ENCODE measurements around the gene OCRL.
A peak's percentile ranks its signal among the peaks of the same experiment; 100 is the strongest.

The OCRL gene

DNA sequence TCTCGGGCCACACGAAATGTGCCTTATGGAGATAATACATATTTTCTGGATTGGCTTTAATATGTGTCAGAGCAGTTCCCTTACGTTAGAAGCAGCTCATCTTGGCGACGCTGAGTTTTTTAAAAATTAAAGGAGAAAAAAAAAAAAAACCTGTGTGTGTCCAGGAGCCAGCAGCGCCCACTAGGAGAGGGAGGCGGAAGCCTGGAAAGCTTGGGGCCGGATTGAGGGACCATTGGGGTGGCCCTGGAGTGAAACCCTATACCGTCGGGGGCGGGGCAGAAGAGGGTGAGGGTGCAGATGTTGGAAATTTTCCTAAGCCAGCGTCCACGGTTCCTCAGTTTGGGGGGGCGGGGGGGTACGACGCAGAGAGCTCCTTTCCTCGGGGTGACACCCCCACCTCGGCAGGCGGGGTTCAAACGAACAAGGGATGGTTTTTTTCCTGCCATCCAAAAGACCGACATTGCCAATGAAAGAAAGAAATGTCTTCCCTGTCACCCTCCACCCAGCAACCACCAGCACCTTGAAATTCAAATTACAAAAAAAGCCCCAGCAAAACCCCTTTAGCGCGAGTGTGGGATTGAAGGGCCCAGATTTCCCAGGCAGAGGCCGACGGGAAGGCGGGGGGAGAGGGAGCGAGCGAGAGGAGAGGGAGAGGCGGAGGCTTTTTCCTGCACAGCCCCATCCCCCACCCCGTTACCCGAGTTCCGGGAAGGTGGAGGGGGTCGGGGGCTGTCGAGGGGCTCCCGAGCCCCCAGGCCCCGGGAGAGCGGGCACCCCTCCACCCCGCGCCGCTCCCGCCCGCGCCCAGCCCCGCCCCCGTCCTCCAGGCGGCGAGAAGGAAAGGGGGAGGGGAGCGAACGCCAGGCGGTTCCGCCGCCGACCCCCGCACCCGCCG, 17.6 kb upstream of the OCRL start:
- Histone ChIP-seq H2AK5ac (ENCODE audit: low read length, severe bottlenecking) (no peak overlapping the region), H2BK120ac (ENCODE audit: low read depth, low read length) (peak overlapping the region; percentile 85), H3K23ac (ENCODE audit: low read length in 2 of 2) (no peak overlapping the region), H2BK12ac (ENCODE audit: low read length in 2 of 2) (no peak overlapping the region), H4K8ac (ENCODE audit: low read length) (peak overlapping the region; percentile 94), H3K9me3 (ENCODE audit: control insufficient read depth, low read length) (no peaks in the 10 kb centered on the region), H2AFZ (ENCODE audit: low read depth, low read length) (no peak overlapping the region), H3K4ac (ENCODE audit: low read depth in 1 of 2, low read length in 2 of 2) (peak overlapping the region in 1 of 2 experiments; percentile 96), H2BK5ac (ENCODE audit: low read depth, low read length, poor library complexity, severe bottlenecking) (peak overlapping the region; percentile 76), H3K14ac (ENCODE audit: low read length in 2 of 2) (peak overlapping the region in 1 of 2 experiments; percentile 57), H2BK15ac (ENCODE audit: low read depth, poor library complexity, severe bottlenecking) (peak overlapping the region; percentile 69), H3K9ac (ENCODE audit: low read length) (peak overlapping the region; percentile 86), H3K4me1 (ENCODE audit: control insufficient read depth, insufficient read depth, low read depth, low read length) (no peaks in the 10 kb centered on the region), H3K18ac (ENCODE audit: low read depth in 1 of 2, low read length in 2 of 2) (peak overlapping the region; percentile 99 to 100), H3K79me1 (replicated peaks; ENCODE audit: low read length, poor library complexity, severe bottlenecking) (no peaks in the 10 kb centered on the region), H3K4me3 (ENCODE audit: insufficient read depth in 1 of 2, low read depth in 1 of 2, low read length in 2 of 2) (peak overlapping the region; percentile 79 to 97), H3K36me3 (ENCODE audit: control insufficient read depth in 1 of 2, insufficient read depth in 2 of 2, low read depth in 1 of 2, low read length in 2 of 2) (no peaks in the 10 kb centered on the region), H4K91ac (ENCODE audit: low read length) (no peak overlapping the region), H3K27me3 (ENCODE audit: control insufficient read depth in 1 of 2, insufficient read depth in 1 of 2, low read length in 2 of 2) (no peaks in the 10 kb centered on the region), H3K4me2 (ENCODE audit: low read length, poor library complexity, severe bottlenecking) (peak overlapping the region; percentile 49), H3K27ac (ENCODE audit: low read length, poor library complexity, severe bottlenecking) (peak overlapping the region; percentile 84)
- under 1% methylated on average over 23 of the region's 56 CpGs for WGBS
- peak; percentile 81 for DNase-seq

DNA sequence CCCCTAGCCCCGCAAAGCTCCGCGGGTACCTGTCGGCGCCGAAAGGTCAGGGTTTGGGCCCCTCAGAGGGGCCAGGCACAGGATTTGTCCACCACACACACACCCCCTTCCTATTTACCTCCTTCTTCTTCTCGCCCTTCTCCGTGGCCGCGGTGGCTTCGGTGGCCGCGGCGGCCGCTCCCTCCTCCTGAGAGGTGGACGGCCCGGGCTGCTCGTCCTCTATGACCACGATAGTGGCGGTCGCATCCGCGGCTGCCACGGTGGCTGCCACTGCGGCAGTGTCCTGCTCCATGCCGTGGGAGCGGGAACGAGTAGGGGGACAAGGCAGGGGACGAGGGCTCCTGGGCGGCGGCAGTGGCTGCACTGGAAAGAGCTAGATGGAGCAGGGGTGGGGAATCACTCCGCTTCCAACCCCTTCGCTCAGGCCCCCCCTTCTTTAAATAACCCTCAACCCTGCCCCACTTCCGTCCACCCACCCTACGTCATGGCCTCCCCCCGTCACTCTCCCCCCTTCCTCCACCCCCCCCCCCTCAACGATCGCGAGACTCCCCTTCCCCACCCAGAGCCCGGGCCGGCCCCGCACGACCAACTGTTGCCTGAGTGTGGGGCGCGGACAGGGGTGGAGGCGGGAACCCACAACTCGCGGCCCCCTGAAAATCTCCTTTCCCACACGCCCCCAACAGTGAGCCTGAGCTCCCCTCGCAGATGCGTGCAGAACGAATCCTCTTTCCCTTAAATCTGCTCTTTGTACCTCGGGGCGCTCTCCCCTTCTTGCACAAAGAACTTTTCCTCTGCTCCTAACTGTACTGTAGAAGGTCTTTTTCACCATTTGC, 16.8 kb upstream of the OCRL start, which contains the start of gene SMARCA1:
TSS of gene SMARCA1 (minus strand) at position 412 of the 833 bp plus-strand sequence. CDS start at position 292, 120 bp downstream.
- H3K79me1 ChIP-seq (replicated peaks; ENCODE audit: low read length, poor library complexity, severe bottlenecking): no peaks in the 10 kb centered on the region
- no peaks in the 10 kb centered on the region for H3K4me1 ChIP-seq (ENCODE audit: control insufficient read depth, insufficient read depth, low read depth, low read length)
- no peaks in the 10 kb centered on the region for H3K27me3 ChIP-seq (ENCODE audit: control insufficient read depth in 1 of 2, insufficient read depth in 1 of 2, low read length in 2 of 2)
- H3K18ac ChIP-seq (ENCODE audit: low read depth in 1 of 2, low read length in 2 of 2): peak within 1 kb of the TSS; percentile 99 to 100
- peak within 1 kb of the TSS; percentile 86 for H3K9ac ChIP-seq (ENCODE audit: low read length)
- peak within 1 kb of the TSS; percentile 57 to 99 for H3K14ac ChIP-seq (ENCODE audit: low read length in 2 of 2)
- no peaks in the 10 kb centered on the region for H3K36me3 ChIP-seq (ENCODE audit: control insufficient read depth in 1 of 2, insufficient read depth in 2 of 2, low read depth in 1 of 2, low read length in 2 of 2)
- peak within 1 kb of the TSS; percentile 91 to 96 for H3K4ac ChIP-seq (ENCODE audit: low read depth in 1 of 2, low read length in 2 of 2)
- under 1% methylated on average over 35 of the region's 54 CpGs for WGBS
- H2BK12ac ChIP-seq (ENCODE audit: low read length in 2 of 2): peak within 1 kb of the TSS in 1 of 2 experiments; percentile 63
- H2BK5ac ChIP-seq (ENCODE audit: low read depth, low read length, poor library complexity, severe bottlenecking): peak within 1 kb of the TSS; percentile 76
- peak within 1 kb of the TSS in 1 of 2 experiments; percentile 23 for H3K23ac ChIP-seq (ENCODE audit: low read length in 2 of 2)
- DNase-seq: peak; percentile 79
- H3K27ac ChIP-seq (ENCODE audit: low read length, poor library complexity, severe bottlenecking): peak within 1 kb of the TSS; percentile 84
- H4K91ac ChIP-seq (ENCODE audit: low read length): peak within 1 kb of the TSS; percentile 98
- peak within 1 kb of the TSS; percentile 82 for H2AFZ ChIP-seq (ENCODE audit: low read depth, low read length)
- H3K9me3 ChIP-seq (ENCODE audit: control insufficient read depth, low read length): no peaks in the 10 kb centered on the region
- peak within 1 kb of the TSS; percentile 94 for H4K8ac ChIP-seq (ENCODE audit: low read length)
- H2AK5ac ChIP-seq (ENCODE audit: low read length, severe bottlenecking): no peak within 1 kb of the TSS
- H2BK15ac ChIP-seq (ENCODE audit: low read depth, poor library complexity, severe bottlenecking): peak within 1 kb of the TSS; percentile 69
- H3K4me2 ChIP-seq (ENCODE audit: low read length, poor library complexity, severe bottlenecking): peak within 1 kb of the TSS; percentile 49
- H2BK120ac ChIP-seq (ENCODE audit: low read depth, low read length): peak within 1 kb of the TSS; percentile 85
- peak within 1 kb of the TSS; percentile 79 to 97 for H3K4me3 ChIP-seq (ENCODE audit: insufficient read depth in 1 of 2, low read depth in 1 of 2, low read length in 2 of 2)

DNA sequence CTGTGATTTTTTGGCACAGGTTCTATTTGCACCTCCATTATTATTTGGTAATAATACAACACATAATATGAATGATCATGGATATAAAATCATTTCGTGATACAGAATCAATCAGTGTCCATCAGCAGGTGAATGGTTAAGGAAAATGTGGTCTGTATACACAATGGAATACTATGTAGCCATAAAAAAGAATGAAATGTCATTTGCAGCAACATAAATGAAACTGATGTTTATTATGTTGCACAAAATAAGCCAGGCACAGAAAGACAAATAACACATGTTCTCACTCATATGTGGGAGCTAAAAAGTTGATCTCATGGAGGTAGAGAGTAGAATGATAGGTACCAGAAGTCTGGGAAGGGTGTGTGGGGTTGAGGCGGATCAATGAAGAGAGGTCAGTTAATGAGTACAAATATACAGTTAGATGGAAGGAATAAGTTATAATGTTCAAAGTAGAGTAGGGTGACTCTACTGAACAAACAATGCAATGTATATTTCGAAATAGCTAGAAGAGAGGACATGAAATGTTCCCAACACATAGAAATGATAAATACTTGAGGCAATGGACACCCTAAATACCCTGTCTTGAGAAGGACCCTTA, 15.7 kb upstream of the OCRL start:
- WGBS: 100% methylated on average over 1 of the region's 3 CpGs
- no peak overlapping the region for H3K4me3 ChIP-seq (ENCODE audit: insufficient read depth in 1 of 2, low read depth in 1 of 2, low read length in 2 of 2)
- H3K9me3 ChIP-seq (ENCODE audit: control insufficient read depth, low read length): no peaks in the 10 kb centered on the region
- H3K27ac ChIP-seq (ENCODE audit: low read length, poor library complexity, severe bottlenecking): no peak overlapping the region
- H3K36me3 ChIP-seq (ENCODE audit: control insufficient read depth in 1 of 2, insufficient read depth in 2 of 2, low read depth in 1 of 2, low read length in 2 of 2): no peaks in the 10 kb centered on the region
- H3K4me1 ChIP-seq (ENCODE audit: control insufficient read depth, insufficient read depth, low read depth, low read length): no peaks in the 10 kb centered on the region
- H2AFZ ChIP-seq (ENCODE audit: low read depth, low read length): no peak overlapping the region
- no peaks in the 10 kb centered on the region for H3K79me1 ChIP-seq (replicated peaks; ENCODE audit: low read length, poor library complexity, severe bottlenecking)
- no peak overlapping the region for H3K14ac ChIP-seq (ENCODE audit: low read length in 2 of 2)
- H3K4me2 ChIP-seq (ENCODE audit: low read length, poor library complexity, severe bottlenecking): no peak overlapping the region
- no peak overlapping the region for H2BK15ac ChIP-seq (ENCODE audit: low read depth, poor library complexity, severe bottlenecking)
- no peak overlapping the region for H3K9ac ChIP-seq (ENCODE audit: low read length)
- H2BK5ac ChIP-seq (ENCODE audit: low read depth, low read length, poor library complexity, severe bottlenecking): no peak overlapping the region
- H4K8ac ChIP-seq (ENCODE audit: low read length): no peak overlapping the region
- H4K91ac ChIP-seq (ENCODE audit: low read length): no peak overlapping the region
- H3K4ac ChIP-seq (ENCODE audit: low read depth in 1 of 2, low read length in 2 of 2): no peak overlapping the region
- H3K23ac ChIP-seq (ENCODE audit: low read length in 2 of 2): no peak overlapping the region
- H2BK120ac ChIP-seq (ENCODE audit: low read depth, low read length): no peak overlapping the region
- H3K27me3 ChIP-seq (ENCODE audit: control insufficient read depth in 1 of 2, insufficient read depth in 1 of 2, low read length in 2 of 2): no peaks in the 10 kb centered on the region
- no peak overlapping the region for H2AK5ac ChIP-seq (ENCODE audit: low read length, severe bottlenecking)
- DNase-seq: no peak
- H3K18ac ChIP-seq (ENCODE audit: low read depth in 1 of 2, low read length in 2 of 2): no peak overlapping the region
- no peak overlapping the region for H2BK12ac ChIP-seq (ENCODE audit: low read length in 2 of 2)

All from mesenchymal stem cell (in vitro differentiated cells and primary cell).